GM21529 (cell line): ENCODE measurements around the gene TRIM67.
"Not testable (repeated sequence)": the region's sequence is repeated elsewhere in the genome, so short reads cannot be mapped to it uniquely, and the experiment has no call there.

Source experiments
- ATAC-seq: cut with Tn5 transposase; IDR thresholded peaks from one replicate; pipeline ENCODE4 v1.9.1; 2021; ENCODE audit not compliant: unreplicated experiment

Gene TRIM67

DNA sequence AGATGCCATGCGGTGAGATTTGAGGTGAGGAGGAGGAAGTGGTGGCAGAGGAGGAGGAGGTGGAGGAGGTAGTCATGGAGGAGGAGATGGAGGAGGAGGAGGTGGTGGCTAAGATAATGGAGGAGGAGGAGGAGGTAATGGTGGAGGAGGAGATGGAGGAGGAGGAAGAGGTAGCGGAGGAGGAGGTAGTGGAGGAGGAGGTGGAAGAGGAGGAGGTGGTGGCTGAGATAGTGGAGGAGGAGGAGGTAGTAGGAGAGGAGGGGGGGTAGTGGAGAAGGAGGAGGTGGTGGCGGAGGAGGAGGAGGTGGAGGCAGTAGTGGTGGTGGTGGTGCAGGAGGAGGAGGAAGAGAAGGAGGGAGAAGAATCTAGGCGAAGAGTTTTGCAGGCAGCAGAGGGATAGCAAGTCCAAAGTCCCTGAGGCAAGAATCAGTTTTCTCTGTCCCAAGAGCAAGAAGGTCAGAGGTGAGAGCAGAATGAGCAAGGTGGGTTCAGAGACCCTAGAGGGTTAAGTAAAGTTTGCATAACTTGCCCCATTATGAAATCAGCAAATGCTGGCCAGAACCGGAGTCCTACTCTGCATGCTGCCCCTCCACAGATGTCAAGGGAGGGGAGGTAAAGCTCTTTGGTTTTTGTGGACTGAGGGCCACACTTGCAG lies 40.2 kb downstream of the TRIM67 start:
- ATAC-seq: no peak

GRCh38 chr1:231203259-231204057 lies 41.6 kb downstream of the TRIM67 start:
- no peak for ATAC-seq

GRCh38 chr1:231206856-231207255 lies 45.0 kb downstream of the TRIM67 start:
- no peak for ATAC-seq

- no peak for ATAC-seq
These were observed 45.6 kb downstream of the TRIM67 start for GRCh38 chr1:231207437-231207836.

DNA sequence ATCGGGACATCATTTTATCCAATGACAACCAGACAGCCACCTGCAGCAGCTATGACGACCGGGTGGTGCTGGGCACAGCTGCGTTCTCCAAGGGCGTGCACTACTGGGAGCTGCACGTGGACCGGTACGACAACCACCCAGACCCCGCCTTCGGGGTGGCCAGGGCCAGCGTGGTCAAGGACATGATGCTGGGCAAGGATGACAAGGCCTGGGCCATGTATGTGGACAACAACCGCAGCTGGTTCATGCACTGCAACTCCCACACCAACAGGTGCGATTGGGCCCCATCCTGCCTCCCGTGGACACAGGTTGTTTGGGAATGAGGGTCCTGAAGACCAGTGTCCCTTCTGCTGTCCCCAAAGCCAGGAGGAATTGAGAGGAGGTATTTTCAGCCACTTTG lies 47.1 kb downstream of the TRIM67 start:
- no peak for ATAC-seq

GRCh38 chr1:231209531-231209930 lies 47.7 kb downstream of the TRIM67 start:
- ATAC-seq: no peak

GRCh38 chr1:231210126-231210525 lies 48.3 kb downstream of the TRIM67 start:
- ATAC-seq: no peak

DNA sequence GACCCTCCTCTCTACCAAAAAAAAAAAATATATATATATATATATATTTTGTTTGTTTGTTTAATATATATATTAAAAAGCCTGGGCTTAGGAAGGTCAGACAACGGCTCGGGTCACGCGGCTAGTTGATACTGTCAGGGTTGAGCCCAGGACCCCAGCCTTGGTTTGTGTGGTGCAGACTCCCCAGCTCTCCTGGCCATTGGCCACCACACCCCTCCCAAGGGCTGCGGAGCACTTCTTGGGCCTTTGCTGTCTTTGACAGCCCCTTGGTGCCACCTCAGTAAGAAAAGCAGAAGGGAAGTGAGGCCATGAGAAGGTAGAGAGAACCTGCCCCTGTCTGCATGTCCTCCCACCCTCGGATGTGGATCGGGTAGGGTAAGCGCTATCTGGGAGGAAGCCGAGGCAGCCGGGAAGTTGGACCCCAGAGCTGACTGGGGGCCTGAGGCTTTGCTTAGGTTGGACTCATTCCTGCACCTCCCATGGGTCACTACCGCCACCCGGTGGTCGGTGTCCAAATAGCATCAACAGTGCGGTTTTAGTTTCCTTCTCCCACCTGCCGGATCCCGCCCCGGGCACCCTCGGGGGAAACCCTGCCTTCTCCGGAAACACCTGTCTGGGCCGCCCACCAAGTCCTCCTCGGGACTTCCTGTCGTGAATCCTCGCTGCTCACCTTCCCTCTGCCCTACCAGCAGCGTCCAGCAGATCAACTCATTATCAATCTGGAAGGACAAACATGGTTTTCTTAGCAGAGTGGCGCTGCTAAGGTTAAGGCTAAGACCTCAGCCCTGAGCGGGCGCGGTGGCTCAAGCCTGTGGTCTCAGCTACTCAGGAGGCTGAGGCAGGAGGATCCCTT lies 49.4 kb downstream of the TRIM67 start:
- peak; percentile 88 for ATAC-seq

GRCh38 chr1:231212301-231212700 lies 50.4 kb downstream of the TRIM67 start:
- ATAC-seq: not testable (repeated sequence)

GRCh38 chr1:231213831-231214573 lies 52.1 kb downstream of the TRIM67 start:
- no peak for ATAC-seq

GRCh38 chr1:231214918-231215680 lies 53.2 kb downstream of the TRIM67 start:
- no peak for ATAC-seq

GRCh38 chr1:231215681-231216385 lies 54.0 kb downstream of the TRIM67 start:
- no peak for ATAC-seq

- ATAC-seq: no peak
These were observed 54.6 kb downstream of the TRIM67 start for GRCh38 chr1:231216498-231216897.

DNA sequence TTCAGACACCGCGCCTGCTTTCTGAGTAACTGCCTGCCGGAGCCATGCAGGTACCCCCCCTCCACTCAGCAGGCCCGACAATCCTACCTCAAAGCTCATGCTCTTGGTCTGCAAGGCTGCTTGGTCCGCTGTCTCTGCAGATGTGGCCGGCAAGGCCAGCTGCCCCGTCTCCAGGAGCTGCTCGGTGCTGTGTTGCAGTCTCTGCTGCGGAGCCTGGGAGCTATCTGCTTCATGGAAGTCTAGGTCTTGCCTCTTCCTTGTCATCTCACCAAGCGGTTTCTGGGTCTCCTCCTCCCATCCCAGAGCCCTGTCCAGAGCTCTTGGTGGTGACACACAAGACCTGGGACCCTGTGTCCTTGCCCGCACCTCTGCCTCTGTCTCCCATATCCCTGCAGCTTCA lies 55.2 kb downstream of the TRIM67 start:
- ATAC-seq: no peak

DNA sequence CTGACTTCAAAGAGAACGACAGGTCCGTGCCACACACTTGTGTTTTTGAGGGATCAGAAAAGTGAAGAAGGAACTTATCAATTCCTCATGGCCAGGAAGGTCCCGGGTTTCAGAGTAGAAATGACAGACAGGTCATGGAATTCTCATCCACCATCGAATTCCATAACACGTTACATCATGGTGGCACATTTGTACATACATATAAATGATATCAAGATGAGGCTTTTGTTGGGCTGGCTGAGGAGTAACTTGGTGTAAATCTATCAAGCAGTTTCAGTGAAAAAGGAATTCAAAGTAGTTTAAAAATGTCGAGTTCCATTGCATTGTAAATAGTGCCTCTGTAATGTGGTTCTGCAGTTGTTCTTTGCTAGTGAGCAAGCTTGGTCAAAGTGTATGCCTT lies 56.2 kb downstream of the TRIM67 start:
- no peak for ATAC-seq

GRCh38 chr1:231219422-231220401 lies 57.9 kb downstream of the TRIM67 start:
- no peak for ATAC-seq

- ATAC-seq: no peak
These were observed 58.9 kb downstream of the TRIM67 start for GRCh38 chr1:231220801-231221200.

DNA sequence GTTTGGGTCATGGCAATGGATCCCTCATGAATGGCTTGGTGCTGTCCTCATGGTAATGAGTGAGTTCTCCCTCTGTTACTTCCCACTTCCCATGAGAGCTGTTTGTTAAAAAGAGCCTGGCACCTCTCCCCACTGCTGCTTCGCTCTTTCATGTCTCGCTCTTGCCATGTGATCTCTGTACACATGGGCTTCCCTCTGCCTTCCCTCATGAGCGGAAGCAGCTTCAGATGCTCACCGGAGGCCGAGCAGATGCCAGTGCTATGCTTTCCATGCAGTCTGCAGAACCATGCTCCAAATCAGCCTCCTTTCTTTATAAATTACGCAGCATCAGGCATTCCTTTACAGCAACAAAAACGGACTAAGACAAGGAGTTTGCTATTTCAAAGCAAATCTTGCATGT lies 64.3 kb downstream of the TRIM67 start:
- no peak for ATAC-seq
